Measurements from ENCODE around the gene PUS3. TPM values are rescaled to one million over a fixed set of nuclear protein-coding genes. Genes with fewer than 3 reads are reported as not detected.

Gene PUS3
- total and polyA plus RNA-seq, 2 experiments from 2014 or later = 11.4 to 13.0 TPM

DNA sequence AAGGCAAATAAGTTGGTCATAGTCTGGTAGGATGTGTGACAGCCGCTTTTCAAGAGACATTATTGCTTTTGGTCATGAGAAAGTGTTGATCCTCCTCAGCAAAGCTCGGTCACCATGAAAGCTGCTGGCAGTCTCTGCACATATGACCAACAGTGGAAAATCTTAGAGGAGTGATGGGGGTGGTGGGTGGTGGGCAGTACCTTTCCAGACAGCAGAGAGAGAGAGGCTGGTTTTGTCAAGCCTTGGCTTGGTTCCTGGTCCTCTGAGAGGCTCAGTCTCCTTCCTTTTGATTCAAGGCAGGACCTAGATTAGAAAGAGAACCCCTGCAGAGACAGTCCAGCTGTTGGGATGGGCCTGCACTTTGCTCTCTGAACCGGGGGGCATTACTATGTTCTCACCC is 22.8 kb upstream of the PUS3 start:
- Histone ChIP-seq H3K4me3 (no peak overlapping the region), H3K27ac (no peak overlapping the region), H3K27me3 (no peaks in the 10 kb centered on the region), H3K4me1 (ENCODE audit: low read depth) (no peaks in the 10 kb centered on the region), H3K36me3 (no peaks in the 10 kb centered on the region), H3K9me3 (ENCODE audit: low read depth) (no peaks in the 10 kb centered on the region)
- DNase-seq (ENCODE audit: low read depth in 1 of 2, low spot score in 1 of 2) = no peak
- TF ChIP-seq, protein P1, sequence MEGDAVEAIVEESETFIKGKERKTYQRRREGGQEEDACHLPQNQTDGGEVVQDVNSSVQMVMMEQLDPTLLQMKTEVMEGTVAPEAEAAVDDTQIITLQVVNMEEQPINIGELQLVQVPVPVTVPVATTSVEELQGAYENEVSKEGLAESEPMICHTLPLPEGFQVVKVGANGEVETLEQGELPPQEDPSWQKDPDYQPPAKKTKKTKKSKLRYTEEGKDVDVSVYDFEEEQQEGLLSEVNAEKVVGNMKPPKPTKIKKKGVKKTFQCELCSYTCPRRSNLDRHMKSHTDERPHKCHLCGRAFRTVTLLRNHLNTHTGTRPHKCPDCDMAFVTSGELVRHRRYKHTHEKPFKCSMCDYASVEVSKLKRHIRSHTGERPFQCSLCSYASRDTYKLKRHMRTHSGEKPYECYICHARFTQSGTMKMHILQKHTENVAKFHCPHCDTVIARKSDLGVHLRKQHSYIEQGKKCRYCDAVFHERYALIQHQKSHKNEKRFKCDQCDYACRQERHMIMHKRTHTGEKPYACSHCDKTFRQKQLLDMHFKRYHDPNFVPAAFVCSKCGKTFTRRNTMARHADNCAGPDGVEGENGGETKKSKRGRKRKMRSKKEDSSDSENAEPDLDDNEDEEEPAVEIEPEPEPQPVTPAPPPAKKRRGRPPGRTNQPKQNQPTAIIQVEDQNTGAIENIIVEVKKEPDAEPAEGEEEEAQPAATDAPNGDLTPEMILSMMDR (IDR thresholded peaks at IDR 0.05; ENCODE audit: low read depth, low read length) = no peak

DNA sequence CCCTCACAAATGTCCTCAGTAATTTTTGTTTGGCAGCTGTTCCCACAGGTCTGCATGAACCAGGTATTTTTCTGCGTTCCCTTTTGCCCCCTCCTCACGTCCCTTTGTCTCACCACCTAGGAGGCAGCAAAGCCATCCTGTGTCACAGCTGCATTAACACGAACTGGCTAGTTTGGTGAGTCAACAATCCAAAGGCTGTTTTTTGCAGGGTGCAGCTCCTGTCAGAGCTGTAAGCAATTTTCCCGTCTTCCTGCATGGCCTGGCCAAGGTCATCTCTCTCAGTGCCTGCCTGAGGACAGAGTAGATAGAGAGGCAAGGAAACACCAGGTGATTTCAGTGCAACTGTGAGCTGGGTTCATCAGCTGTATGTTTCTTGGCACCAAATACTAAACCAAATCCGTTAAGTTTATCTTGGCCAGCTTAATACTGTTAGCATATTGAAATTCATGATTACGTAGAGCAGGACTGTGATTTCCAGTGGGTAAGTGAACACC is 22.3 kb upstream of the PUS3 start:
- no peaks in the 10 kb centered on the region for H3K36me3 ChIP-seq
- H3K4me1 ChIP-seq (ENCODE audit: low read depth) = no peaks in the 10 kb centered on the region
- H3K27ac ChIP-seq = no peak overlapping the region
- DNase-seq (ENCODE audit: low read depth in 1 of 2, low spot score in 1 of 2) = no peak
- H3K4me3 ChIP-seq = no peak overlapping the region
- no peaks in the 10 kb centered on the region for H3K9me3 ChIP-seq (ENCODE audit: low read depth)
- TF ChIP-seq, protein P1 (IDR thresholded peaks at IDR 0.05; ENCODE audit: low read depth, low read length) = no peak
- no peaks in the 10 kb centered on the region for H3K27me3 ChIP-seq

- Histone ChIP-seq H3K27ac (no peak overlapping the region), H3K9me3 (ENCODE audit: low read depth) (no peaks in the 10 kb centered on the region), H3K4me3 (no peak overlapping the region), H3K27me3 (no peaks in the 10 kb centered on the region), H3K36me3 (no peaks in the 10 kb centered on the region), H3K4me1 (ENCODE audit: low read depth) (no peaks in the 10 kb centered on the region)
- DNase-seq (ENCODE audit: low read depth in 1 of 2, low spot score in 1 of 2) = no peak
- TF ChIP-seq, protein P1 (IDR thresholded peaks at IDR 0.05; ENCODE audit: low read depth, low read length) = no peak
Measured at GRCh38 chr11:125924384-125925007, 21.5 kb upstream of the PUS3 start.

GRCh38 chr11:125923633-125924032 is 20.6 kb upstream of the PUS3 start:
- TF ChIP-seq, protein P1 (IDR thresholded peaks at IDR 0.05; ENCODE audit: low read depth, low read length) = no peak
- no peaks in the 10 kb centered on the region for H3K4me1 ChIP-seq (ENCODE audit: low read depth)
- H3K27ac ChIP-seq = no peak overlapping the region
- no peak for DNase-seq (ENCODE audit: low read depth in 1 of 2, low spot score in 1 of 2)
- H3K36me3 ChIP-seq = no peaks in the 10 kb centered on the region
- no peak overlapping the region for H3K4me3 ChIP-seq
- no peaks in the 10 kb centered on the region for H3K9me3 ChIP-seq (ENCODE audit: low read depth)
- no peaks in the 10 kb centered on the region for H3K27me3 ChIP-seq

- H3K36me3 ChIP-seq = no peaks in the 10 kb centered on the region
- H3K4me3 ChIP-seq = no peak overlapping the region
- TF ChIP-seq, protein P1 (IDR thresholded peaks at IDR 0.05; ENCODE audit: low read depth, low read length) = peak; percentile 92
- no peaks in the 10 kb centered on the region for H3K27me3 ChIP-seq
- no peaks in the 10 kb centered on the region for H3K9me3 ChIP-seq (ENCODE audit: low read depth)
- H3K27ac ChIP-seq = no peak overlapping the region
- no peaks in the 10 kb centered on the region for H3K4me1 ChIP-seq (ENCODE audit: low read depth)
- DNase-seq (ENCODE audit: low read depth in 1 of 2, low spot score in 1 of 2) = peak; percentile 80 to 81
Measured at GRCh38 chr11:125923012-125923579, 20.1 kb upstream of the PUS3 start.
